IgD-negative memory B cell (primary cell): Measurements from ENCODE around the gene DYNLT2. TPM values are rescaled to one million over a fixed set of nuclear protein-coding genes. Genes with fewer than 3 reads are reported as not detected.
"Not testable (repeated sequence)": the region's sequence is repeated elsewhere in the genome, so short reads cannot be mapped to it uniquely, and the experiment has no call there.

Source experiments
- H3K27ac Mint-ChIP-seq, 3 donors: one replicate each; pipeline ENCODE4 v1.8.0; 2020 to 2022; ENCODE audit warnings: mild to moderate bottlenecking in 3 of 3, mixed read lengths in 3 of 3, moderate library complexity in 1 of 3
- H3K27me3 Mint-ChIP-seq: one replicate; pipeline ENCODE4 v1.8.0; 2021; ENCODE audit warnings: mixed read lengths
- H3K36me3 Mint-ChIP-seq: one replicate; pipeline ENCODE4 v1.8.0; 2020; ENCODE audit warnings: mild to moderate bottlenecking, mixed read lengths
- H3K4me1 Mint-ChIP-seq, 3 donors: one replicate each; pipeline ENCODE4 v1.8.0; 2020 to 2022; ENCODE audit warnings: mixed read lengths in 3 of 3, mild to moderate bottlenecking in 1 of 3
- H3K4me3 Mint-ChIP-seq, 4 donors: one replicate each; pipeline ENCODE4 v1.8.0; 2020 to 2022; ENCODE audit warnings: mild to moderate bottlenecking in 4 of 4, mixed read lengths in 4 of 4, moderate library complexity in 3 of 4
- H3K9me3 Mint-ChIP-seq, 3 donors: one replicate each; pipeline ENCODE4 v1.8.0; 2020 to 2021; ENCODE audit warnings: mixed read lengths in 3 of 3, mild to moderate bottlenecking in 1 of 3
- polyA plus RNA-seq: library from polyadenylated mRNA; unstranded; fragments of 300-500 nt; fragmentation: Illumina TruSeq; gene quantifications from one replicate; pipeline ENCODE4 v1.2.3, GENCODE V29; 2021

Gene DYNLT2
- polyA plus RNA-seq, 1 donor from 2014 or later, result 1.0 TPM

GRCh38 chr6:169776379-169776778 is 25.0 kb upstream of the DYNLT2 start:
- H3K36me3 Mint-ChIP-seq, result peaks cover 14% of the 10 kb centered on the region
- H3K4me1 Mint-ChIP-seq, result no peaks in the 10 kb centered on the region
- no peaks in the 10 kb centered on the region for H3K27me3 Mint-ChIP-seq
- no peak overlapping the region for H3K27ac Mint-ChIP-seq
- H3K9me3 Mint-ChIP-seq, result no peaks in the 10 kb centered on the region
- no peak overlapping the region for H3K4me3 Mint-ChIP-seq

- peaks cover 9% of the 10 kb centered on the region for H3K36me3 Mint-ChIP-seq
These were observed 23.9 kb upstream of the DYNLT2 start for GRCh38 chr6:169775321-169775720.

GRCh38 chr6:169774347-169774746 is 23.0 kb upstream of the DYNLT2 start:
- H3K9me3 Mint-ChIP-seq, result no peaks in the 10 kb centered on the region
- no peaks in the 10 kb centered on the region for H3K4me1 Mint-ChIP-seq
- peaks cover 7% of the 10 kb centered on the region for H3K36me3 Mint-ChIP-seq
- no peaks in the 10 kb centered on the region for H3K27me3 Mint-ChIP-seq
- no peak overlapping the region for H3K27ac Mint-ChIP-seq
- no peak overlapping the region for H3K4me3 Mint-ChIP-seq

More at GRCh38 chr6:169775321-169775720, 23.9 kb upstream of the DYNLT2 start:
- H3K4me1 Mint-ChIP-seq, result no peaks in the 10 kb centered on the region
- no peak overlapping the region for H3K4me3 Mint-ChIP-seq
- no peaks in the 10 kb centered on the region for H3K9me3 Mint-ChIP-seq
- no peak overlapping the region for H3K27ac Mint-ChIP-seq
- H3K27me3 Mint-ChIP-seq, result no peaks in the 10 kb centered on the region

- Mint-ChIP-seq H3K27me3 (no peaks in the 10 kb centered on the region), H3K4me3 (no peak overlapping the region), H3K4me1 (no peaks in the 10 kb centered on the region), H3K9me3 (no peaks in the 10 kb centered on the region), H3K36me3 (peaks cover 11% of the 10 kb centered on the region), H3K27ac (no peak overlapping the region)
These were observed 15.8 kb upstream of the DYNLT2 start for GRCh38 chr6:169766921-169767736.

- Mint-ChIP-seq H3K4me3 (no peak overlapping the region), H3K27me3 (no peaks in the 10 kb centered on the region), H3K9me3 (no peaks in the 10 kb centered on the region), H3K36me3 (peaks cover 9% of the 10 kb centered on the region), H3K4me1 (no peaks in the 10 kb centered on the region), H3K27ac (peak overlapping the region in 1 of 3 donors; percentile 42)
These were observed 14.9 kb upstream of the DYNLT2 start for GRCh38 chr6:169766232-169766631.

GRCh38 chr6:169765789-169766188 is 14.4 kb upstream of the DYNLT2 start:
- H3K27me3 Mint-ChIP-seq, H3K4me1 Mint-ChIP-seq, H3K36me3 Mint-ChIP-seq, H3K9me3 Mint-ChIP-seq, H3K4me3 Mint-ChIP-seq: not testable (repeated sequence)
- H3K27ac Mint-ChIP-seq, result peak overlapping the region in 1 of 3 donors; percentile 42

GRCh38 chr6:169763881-169764280 is 12.5 kb upstream of the DYNLT2 start:
- H3K4me1 Mint-ChIP-seq, result no peaks in the 10 kb centered on the region
- no peaks in the 10 kb centered on the region for H3K27me3 Mint-ChIP-seq
- H3K27ac Mint-ChIP-seq, result no peak overlapping the region
- H3K36me3 Mint-ChIP-seq, result peaks cover 15% of the 10 kb centered on the region
- H3K9me3 Mint-ChIP-seq, result no peaks in the 10 kb centered on the region
- H3K4me3 Mint-ChIP-seq, result no peak overlapping the region

- Mint-ChIP-seq H3K4me1 (no peaks in the 10 kb centered on the region), H3K27me3 (no peaks in the 10 kb centered on the region), H3K9me3 (no peaks in the 10 kb centered on the region), H3K27ac (peak overlapping the region in 1 of 3 donors; percentile 33), H3K4me3 (no peak overlapping the region), H3K36me3 (peaks cover 15% of the 10 kb centered on the region)
These were observed 11.9 kb upstream of the DYNLT2 start for GRCh38 chr6:169763308-169763707.

GRCh38 chr6:169755162-169755561 is 3.8 kb upstream of the DYNLT2 start:
- Mint-ChIP-seq H3K36me3 (peaks cover 11% of the 10 kb centered on the region), H3K4me3 (peak overlapping the region in 1 of 4 donors; percentile 9), H3K27me3 (no peaks in the 10 kb centered on the region), H3K27ac (peak overlapping the region in 1 of 3 donors; percentile 43), H3K9me3 (no peaks in the 10 kb centered on the region), H3K4me1 (peaks cover 5 to 19% (median 13%) of the 10 kb centered on the region in 3 donors)

- Mint-ChIP-seq H3K9me3 (peaks cover 0 to 3% (median 2%) of the 10 kb centered on the region in 3 donors), H3K27ac (peak overlapping the region; percentile 91 to 100 (median 92)), H3K4me1 (peaks cover 8 to 22% (median 21%) of the 10 kb centered on the region in 3 donors), H3K27me3 (no peaks in the 10 kb centered on the region), H3K36me3 (peaks cover 9% of the 10 kb centered on the region), H3K4me3 (peak overlapping the region; percentile 91 to 96 (median 94))
These were observed 777 bp upstream of the DYNLT2 start for GRCh38 chr6:169752074-169752623.

GRCh38 chr6:169746556-169746955 is 4.8 kb downstream of the DYNLT2 start:
- Mint-ChIP-seq H3K4me1 (peaks cover 3 to 9% (median 8%) of the 10 kb centered on the region in 3 donors), H3K9me3 (peaks cover 0 to 5% (median 2%) of the 10 kb centered on the region in 3 donors), H3K27me3 (no peaks in the 10 kb centered on the region), H3K27ac (peak overlapping the region in 1 of 3 donors; percentile 39), H3K4me3 (no peak overlapping the region), H3K36me3 (peaks cover 8% of the 10 kb centered on the region)

GRCh38 chr6:169745405-169745804 is 6.0 kb downstream of the DYNLT2 start:
- Mint-ChIP-seq H3K4me3 (no peak overlapping the region), H3K36me3 (peaks cover 6% of the 10 kb centered on the region)

GRCh38 chr6:169741344-169741743 is 10.0 kb downstream of the DYNLT2 start:
- H3K4me1 Mint-ChIP-seq, result no peaks in the 10 kb centered on the region
- H3K36me3 Mint-ChIP-seq, result no peaks in the 10 kb centered on the region
- no peaks in the 10 kb centered on the region for H3K9me3 Mint-ChIP-seq
- H3K27ac Mint-ChIP-seq, result no peak overlapping the region
- peaks cover 5% of the 10 kb centered on the region for H3K27me3 Mint-ChIP-seq
- no peak overlapping the region for H3K4me3 Mint-ChIP-seq

More at GRCh38 chr6:169745405-169745804, 6.0 kb downstream of the DYNLT2 start:
- no peak overlapping the region for H3K27ac Mint-ChIP-seq
- no peaks in the 10 kb centered on the region for H3K27me3 Mint-ChIP-seq
- H3K9me3 Mint-ChIP-seq, result peaks cover 0 to 5% (median 2%) of the 10 kb centered on the region in 3 donors
- peaks cover 3 to 8% (median 5%) of the 10 kb centered on the region in 3 donors for H3K4me1 Mint-ChIP-seq

- H3K9me3 Mint-ChIP-seq, result no peaks in the 10 kb centered on the region
- H3K4me3 Mint-ChIP-seq, result no peak overlapping the region
- no peaks in the 10 kb centered on the region for H3K36me3 Mint-ChIP-seq
- H3K4me1 Mint-ChIP-seq, result no peaks in the 10 kb centered on the region
- peaks cover 5% of the 10 kb centered on the region for H3K27me3 Mint-ChIP-seq
- no peak overlapping the region for H3K27ac Mint-ChIP-seq
These were observed 12.3 kb downstream of the DYNLT2 start for GRCh38 chr6:169738976-169739529.

GRCh38 chr6:169738204-169738975 is 13.0 kb downstream of the DYNLT2 start:
- Mint-ChIP-seq H3K27ac (no peak overlapping the region), H3K36me3 (no peaks in the 10 kb centered on the region), H3K9me3 (no peaks in the 10 kb centered on the region), H3K4me1 (no peaks in the 10 kb centered on the region), H3K4me3 (no peak overlapping the region), H3K27me3 (peaks cover 5% of the 10 kb centered on the region)
